SU-DHL-6 (cell line): ENCODE results near the gene MEF2D.
A peak's percentile ranks its signal among the peaks of the same experiment; 100 is the strongest.

Experiments used
- H2AFZ ChIP-seq: fragments of 200-600 bp; sonication (generic); 2 replicates; pipeline ENCODE4 v1.6.1; 2014; ENCODE audit warnings: low read depth, mild to moderate bottlenecking, moderate library complexity, mixed read lengths, antibody characterized with exemption, low read length; ENCODE audit not compliant: severe bottlenecking
- H3F3A ChIP-seq: fragments of 200-600 bp; shearing (Covaris generic); 2 replicates; pipeline ENCODE4 v1.6.0; 2016; ENCODE audit warnings: antibody characterized with exemption, mild to moderate bottlenecking; ENCODE audit not compliant: insufficient read depth
- H3K27ac ChIP-seq: fragments of 200-600 bp; sonication (generic); 2 replicates; pipeline ENCODE4 v1.5.1; 2016; ENCODE audit warnings: low read depth, mild to moderate bottlenecking, low read length, moderate library complexity, mixed read lengths
- H3K27me3 ChIP-seq: fragments of 200-600 bp; sonication (generic), shearing (Covaris generic); 2 replicates; pipeline ENCODE4 v1.6.0; 2014; ENCODE audit warnings: mild to moderate bottlenecking, low read length
- H3K36me3 ChIP-seq: fragments of 200-600 bp; sonication (generic); 2 replicates; pipeline ENCODE4 v1.6.1; 2014; ENCODE audit warnings: mild to moderate bottlenecking, low read length, mixed read lengths
- H3K4me2 ChIP-seq: fragments of 300-600, 200-600 bp; shearing (Covaris generic), sonication (generic); 2 replicates; pipeline ENCODE4 v1.6.0; 2014; ENCODE audit warnings: low read length, low read depth, mild to moderate bottlenecking; ENCODE audit not compliant: poor library complexity, severe bottlenecking
- H3K4me3 ChIP-seq: fragments of 200-600 bp; sonication (generic); 2 replicates; pipeline ENCODE4 v1.5.1; 2014; ENCODE audit warnings: antibody characterized with exemption, low read length, mild to moderate bottlenecking, mixed read lengths; ENCODE audit not compliant: insufficient read depth, poor library complexity, severe bottlenecking
- H3K79me2 ChIP-seq: fragments of 200-600 bp; sonication (generic); 2 replicates; pipeline ENCODE4 v1.6.1; 2014; ENCODE audit warnings: mild to moderate bottlenecking, low read length, moderate library complexity; ENCODE audit not compliant: insufficient read depth
- H3K9ac ChIP-seq: fragments of 200-600 bp; sonication (generic); 2 replicates; pipeline ENCODE4 v1.7.0; 2014; ENCODE audit warnings: mild to moderate bottlenecking, low read length
- H3K9me2 ChIP-seq: fragments of 200-600 bp; sonication (generic); replicated peaks from 2 replicates; pipeline ENCODE4 v1.6.1; 2014; ENCODE audit warnings: low read length; ENCODE audit not compliant: insufficient read depth
- H3K9me3 ChIP-seq: fragments of 200-600 bp; sonication (generic); 2 replicates; pipeline ENCODE4 v1.6.1; 2014; ENCODE audit warnings: low read length, mixed read lengths; ENCODE audit not compliant: insufficient read depth
- H4K20me1 ChIP-seq: fragments of 200-600 bp; sonication (generic); 2 replicates; pipeline ENCODE4 v1.6.1; 2014; ENCODE audit warnings: low read depth, mild to moderate bottlenecking, antibody characterized with exemption, low read length, moderate library complexity, mixed read lengths
- CTCF ChIP-seq: fragments of 200-600 bp; sonication (generic); IDR thresholded peaks from one replicate; pipeline ENCODE4 v1.5.1; 2017; ENCODE audit warnings: antibody characterized with exemption, mild to moderate bottlenecking, low read length, moderate library complexity; ENCODE audit not compliant: insufficient read depth, poor library complexity, severe bottlenecking
- EZH2phosphoT487 ChIP-seq: fragments of 200-600 bp; sonication (generic), shearing (Covaris generic); conservative IDR thresholded peaks from 2 replicates; pipeline ENCODE4 v1.6.1; 2018; ENCODE audit warnings: mild to moderate bottlenecking, antibody characterized with exemption, low read length, moderate library complexity, mixed read lengths

MEF2D gene

GRCh38 chr1:156508205-156508954 lies 7.8 kb upstream of the MEF2D start:
- no peak overlapping the region for H3K4me2 ChIP-seq
- no peaks in the 10 kb centered on the region for H4K20me1 ChIP-seq
- peaks cover 20% of the 10 kb centered on the region for H3F3A ChIP-seq
- H3K9me2 ChIP-seq, result no peaks in the 10 kb centered on the region
- H3K4me3 ChIP-seq, result no peak overlapping the region
- H3K9me3 ChIP-seq, result no peaks in the 10 kb centered on the region
- no peak overlapping the region for H3K9ac ChIP-seq
- H3K27me3 ChIP-seq, result no peaks in the 10 kb centered on the region
- no peak for TF ChIP-seq CTCF
- no peak for TF ChIP-seq EZH2phosphoT487
- H2AFZ ChIP-seq, result no peak overlapping the region
- H3K27ac ChIP-seq, result no peak overlapping the region
- H3K36me3 ChIP-seq, result no peaks in the 10 kb centered on the region
- no peaks in the 10 kb centered on the region for H3K79me2 ChIP-seq

- Histone ChIP-seq H3K79me2 (no peaks in the 10 kb centered on the region), H3K9me2 (no peaks in the 10 kb centered on the region), H3F3A (peaks cover 29% of the 10 kb centered on the region), H2AFZ (no peak overlapping the region), H3K27me3 (no peaks in the 10 kb centered on the region), H3K36me3 (no peaks in the 10 kb centered on the region), H3K4me3 (no peak overlapping the region), H3K9me3 (no peaks in the 10 kb centered on the region), H3K9ac (no peak overlapping the region), H3K27ac (no peak overlapping the region), H4K20me1 (no peaks in the 10 kb centered on the region), H3K4me2 (no peak overlapping the region)
- TF ChIP-seq CTCF (no peak), EZH2phosphoT487 (no peak)
These were observed 5.9 kb upstream of the MEF2D start for GRCh38 chr1:156506450-156506849.

GRCh38 chr1:156505679-156506298 lies 5.2 kb upstream of the MEF2D start:
- TF ChIP-seq EZH2phosphoT487 (no peak), CTCF (no peak)
- Histone ChIP-seq H3K4me3 (peak overlapping the region; percentile 33), H3K4me2 (peak overlapping the region; percentile 53), H3K9me3 (no peaks in the 10 kb centered on the region), H3K36me3 (no peaks in the 10 kb centered on the region), H3K27ac (peak overlapping the region; percentile 98), H3K9me2 (no peaks in the 10 kb centered on the region), H4K20me1 (no peaks in the 10 kb centered on the region), H3F3A (peaks cover 29% of the 10 kb centered on the region), H3K9ac (peak overlapping the region; percentile 70), H3K27me3 (no peaks in the 10 kb centered on the region), H3K79me2 (no peaks in the 10 kb centered on the region), H2AFZ (no peak overlapping the region)
